Measurements from ENCODE around the gene TSPAN18. TPM values are rescaled to one million over a fixed set of nuclear protein-coding genes. Genes with fewer than 3 reads are reported as not detected.

Gene TSPAN18
- total and polyA plus RNA-seq, 2 of the 8 experiments (the other 6 are each of a cell fraction or from before 2014, with no cell fraction given) = 5.2 to 10.2 TPM

DNA sequence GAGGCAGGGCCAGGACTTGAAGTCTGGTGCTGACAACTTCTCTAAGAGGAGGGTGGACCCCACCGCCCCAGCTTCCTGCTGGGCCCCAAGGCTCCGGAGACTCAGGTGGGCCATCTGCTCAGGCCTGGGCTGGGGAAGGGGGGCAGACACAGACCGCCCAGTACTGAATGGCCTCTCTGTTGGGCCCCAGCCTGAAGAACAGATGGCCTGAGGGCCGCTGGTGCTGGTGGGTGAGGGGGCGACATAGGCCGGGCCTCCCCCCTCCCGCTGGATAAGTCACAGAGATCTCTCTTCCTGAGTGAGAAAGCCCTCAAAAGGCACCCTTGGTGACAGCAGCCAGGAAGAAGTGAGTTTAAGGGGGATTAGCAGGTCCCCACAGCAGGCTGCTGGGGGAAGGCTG, 236.4 kb downstream of the TSPAN18 start:
- no peak overlapping the region for H3K4ac ChIP-seq (replicated peaks; ENCODE audit: insufficient read length, low read depth, low read length)
- no peak for DNase-seq (ENCODE audit: low read depth in 1 of 2, low spot score in 2 of 2)
- H3K18ac ChIP-seq (ENCODE audit: extremely low read depth, low read length) = peak overlapping the region; percentile 54; the same call in 1 of the 2 replicates
- H4K91ac ChIP-seq (replicated peaks; ENCODE audit: insufficient read length, low read length) = peak overlapping the region; percentile 61
- 81% methylated on average over 7 of the region's 7 CpGs; no CpG with 5 or more reads in 1 of the 2 experiments for WGBS, 2 experiments (ENCODE audit: extremely low coverage in 1 of 2, insufficient coverage in 1 of 2, insufficient read length in 1 of 2, insufficient replicate concordance in 2 of 2, low coverage in 1 of 2, low lambda C conversion rate in 2 of 2, missing lambda C conversion rate in 1 of 2)
- H3K4me1 ChIP-seq (replicated peaks in 1 of 4; ENCODE audit: control insufficient read depth in 3 of 4, insufficient read depth in 4 of 4, low read length in 3 of 4) = peaks cover 13 to 48% (median 27%) of the 10 kb centered on the region in 4 experiments
- H3K4me2 ChIP-seq (ENCODE audit: insufficient read depth in 1 of 2, low read depth in 2 of 2, low read length in 2 of 2) = no peak overlapping the region; a peak in 1 of 4 replicates
- H3K14ac ChIP-seq (ENCODE audit: insufficient read length) = no peak overlapping the region
- H2AK5ac ChIP-seq (ENCODE audit: low read depth, low read length) = no peak overlapping the region
- no peaks in the 10 kb centered on the region; the same call in 1 of the 2 replicates for H3K23me2 ChIP-seq (ENCODE audit: low read depth, low read length)
- H3K79me2 ChIP-seq (ENCODE audit: control insufficient read depth in 1 of 2, insufficient read depth in 2 of 2, low read length in 2 of 2) = no peaks in the 10 kb centered on the region
- no peaks in the 10 kb centered on the region for H3K9me3 ChIP-seq (ENCODE audit: insufficient read depth in 2 of 2, low read depth in 1 of 2, low read length in 1 of 2)
- no peak overlapping the region for H3K9ac ChIP-seq (replicated peaks in 1 of 4; ENCODE audit: extremely low read depth in 1 of 4, low read depth in 3 of 4, low read length in 3 of 4)
- H4K20me1 ChIP-seq (replicated peaks in 1 of 2; ENCODE audit: control insufficient read depth in 1 of 2, insufficient read depth in 2 of 2, low read length in 2 of 2) = no peaks in the 10 kb centered on the region
- H2BK120ac ChIP-seq (replicated peaks; ENCODE audit: low read depth, low read length) = no peak overlapping the region
- peak overlapping the region; percentile 75; the same call in 1 of the 2 replicates for H2BK12ac ChIP-seq (ENCODE audit: low read depth, low read length)
- TF ChIP-seq SAP30 (IDR thresholded peaks at IDR 0.05; ENCODE audit: insufficient read depth, insufficient replicate concordance, low read length) (no peak), JUND (IDR thresholded peaks at IDR 0.05; ENCODE audit: low read length) (no peak), BCL11A (IDR thresholded peaks at IDR 0.05; ENCODE audit: low read depth in 2 of 2, low read length in 2 of 2) (no peak), RAD21 (IDR thresholded peaks at IDR 0.05 in 1 of 2, conservative IDR thresholded peaks at IDR 0.05 in 1 of 2; ENCODE audit: low read depth in 2 of 2, low read length in 2 of 2) (no peak), ZNF274 (IDR thresholded peaks at IDR 0.05; ENCODE audit: borderline replicate concordance, extremely low read depth, low read length) (no peak), POU5F1 (IDR thresholded peaks at IDR 0.05; ENCODE audit: low read depth, low read length) (no peak), KDM5A (IDR thresholded peaks at IDR 0.05; ENCODE audit: low read length) (no peak), EZH2 (IDR thresholded peaks at IDR 0.05; ENCODE audit: low read depth, low read length, severe bottlenecking) (no peak), HDAC6 (IDR thresholded peaks at IDR 0.05; ENCODE audit: low read depth, low read length) (no peak), CBX5 (IDR thresholded peaks at IDR 0.05; ENCODE audit: low read depth, low read length) (no peak)
- TF ChIP-seq, protein P1, sequence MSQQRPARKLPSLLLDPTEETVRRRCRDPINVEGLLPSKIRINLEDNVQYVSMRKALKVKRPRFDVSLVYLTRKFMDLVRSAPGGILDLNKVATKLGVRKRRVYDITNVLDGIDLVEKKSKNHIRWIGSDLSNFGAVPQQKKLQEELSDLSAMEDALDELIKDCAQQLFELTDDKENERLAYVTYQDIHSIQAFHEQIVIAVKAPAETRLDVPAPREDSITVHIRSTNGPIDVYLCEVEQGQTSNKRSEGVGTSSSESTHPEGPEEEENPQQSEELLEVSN (IDR thresholded peaks at IDR 0.05) = no peak
- TF ChIP-seq, protein P2, sequence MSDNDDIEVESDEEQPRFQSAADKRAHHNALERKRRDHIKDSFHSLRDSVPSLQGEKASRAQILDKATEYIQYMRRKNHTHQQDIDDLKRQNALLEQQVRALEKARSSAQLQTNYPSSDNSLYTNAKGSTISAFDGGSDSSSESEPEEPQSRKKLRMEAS (IDR thresholded peaks at IDR 0.05) = no peak
- no peaks in the 10 kb centered on the region for H3K79me1 ChIP-seq (ENCODE audit: low read depth, low read length)
- CTCF ChIA-PET (ENCODE audit: partially characterized antibody) = interaction anchor here (1.4 to 38.2 kb wide), 6 partner anchors 2 to 140 kb away, joined by 4 to 731 read pairs (median 186); no protein-coding TSS in a partner anchor
- peak overlapping the region; percentile 19; the same call in 1 of the 2 replicates for H4K8ac ChIP-seq (ENCODE audit: extremely low read depth, insufficient read depth, low read length)
- no peak overlapping the region; the same call in 1 of the 2 replicates for H2BK15ac ChIP-seq (ENCODE audit: low read length)
- no peaks in the 10 kb centered on the region; a peak in 2 of 7 replicates for H3K27me3 ChIP-seq (replicated peaks in 1 of 4; ENCODE audit: control insufficient read depth in 3 of 4, extremely low read depth in 1 of 4, insufficient read depth in 3 of 4, low read length in 3 of 4)
- no peak overlapping the region; the same call in 1 of the 2 replicates for H2BK5ac ChIP-seq (ENCODE audit: low read depth, low read length)
- no peak overlapping the region for H3K4me3 ChIP-seq (ENCODE audit: extremely low read depth in 1 of 4, insufficient read depth in 2 of 4, low read depth in 3 of 4, low read length in 4 of 4)
- no peak overlapping the region for H3K23ac ChIP-seq (ENCODE audit: insufficient read length)
- H3K27ac ChIP-seq (ENCODE audit: low read depth, low read length) = no peak overlapping the region; the same call in 1 of the 2 replicates
- H2AFZ ChIP-seq (ENCODE audit: low read length) = no peak overlapping the region
- no peak overlapping the region for H3K56ac ChIP-seq (replicated peaks; ENCODE audit: insufficient read length, low read depth, low read length)
- peak overlapping the region; percentile 77; the same call in 1 of the 2 replicates for H2BK20ac ChIP-seq (ENCODE audit: low read length)
- no peak overlapping the region for H4K5ac ChIP-seq (ENCODE audit: insufficient read length, low read depth, low read length)
- no peak for FAIRE-seq
- POLR2A ChIA-PET (ENCODE audit: partially characterized antibody) = interaction anchor here (2.3 kb wide), 1 partner anchor 13 kb away, joined by 10 read pairs; the partner anchor contains the start of gene TP53I11
- no peaks in the 10 kb centered on the region for H3K36me3 ChIP-seq (ENCODE audit: control insufficient read depth in 2 of 4, insufficient read depth in 4 of 4, low read length in 3 of 4)
